Panc1 (cell line): ENCODE results near the gene PRR22.

Source experiments
- CTCF ChIP-seq: fragments of 450-650 bp; IDR thresholded peaks from 2 replicates; pipeline ENCODE4 v1.5.1; 2017; ENCODE audit warnings: mild to moderate bottlenecking
- POLR2AphosphoS5 ChIP-seq: IDR thresholded peaks from 2 replicates; pipeline ENCODE4 v1.6.1; 2012; ENCODE audit warnings: mild to moderate bottlenecking, low read depth, low read length, moderate library complexity
- REST ChIP-seq, 2 experiments: IDR thresholded peaks; 2 replicates each; pipeline ENCODE4 v1.6.1; 2011 to 2012; ENCODE audit warnings: low read depth in 2 of 2, control low read depth in 1 of 2, low read length in 1 of 2, mild to moderate bottlenecking in 1 of 2, moderate library complexity in 1 of 2; ENCODE audit not compliant: insufficient read depth in 1 of 2
- SIN3A ChIP-seq: IDR thresholded peaks from 2 replicates; pipeline ENCODE4 v1.6.1; 2012; ENCODE audit warnings: low read depth, mild to moderate bottlenecking, low read length, moderate library complexity, borderline replicate concordance; ENCODE audit not compliant: insufficient read depth

- TF ChIP-seq CTCF (no peak), POLR2AphosphoS5 (peak; percentile 61; the same call in 1 of the 2 replicates), SIN3A (no peak), REST (IDR thresholded peaks at IDR 0.05; ENCODE audit: insufficient read depth in 1 of 2, low read depth in 2 of 2, low read length in 1 of 2) (no peak)
Observed at GRCh38 chr19:5790559-5791520, 6.3 kb upstream of the PRR22 start, which contains the start of gene DUS3L.
